HepG2 (cell line): Measurements from ENCODE around the gene FAM83G. TPM values are rescaled to one million over a fixed set of nuclear protein-coding genes. Genes with fewer than 3 reads are reported as not detected.

Source experiments
- HCFC1 ChIP-seq: fragments of 150-350 bp; IDR thresholded peaks from 2 replicates; pipeline ENCODE4 v1.6.1; 2014; ENCODE audit warnings: low read depth, low read length
- HMG20A ChIP-seq: IDR thresholded peaks from 2 replicates; pipeline ENCODE4 v1.6.1; 2016; ENCODE audit warnings: borderline replicate concordance
- MAF1 ChIP-seq: sonication (generic); formaldehyde crosslinking; IDR thresholded peaks from 2 replicates; pipeline ENCODE4 v1.5.0; 2020; ENCODE audit warnings: missing genetic modification reagents, borderline replicate concordance
- NFATC3 ChIP-seq: sonication (generic); formaldehyde crosslinking; IDR thresholded peaks from 2 replicates; pipeline ENCODE4 v1.5.1; 2020; ENCODE audit warnings: mild to moderate bottlenecking, missing genetic modification reagents
- NR2F2 ChIP-seq: IDR thresholded peaks from 2 replicates; pipeline ENCODE4 v1.6.1; 2012; ENCODE audit warnings: low read depth, inconsistent platforms, borderline replicate concordance
- SETDB1 ChIP-seq: sonication (generic); formaldehyde crosslinking; IDR thresholded peaks from 2 replicates; pipeline ENCODE4 v1.5.1; 2020; ENCODE audit warnings: missing genetic modification reagents, mild to moderate bottlenecking, borderline replicate concordance
- SP1 ChIP-seq, 2 experiments: fragments of 450-650 bp in 1 of 2; sonication (generic) in 1 of 2; formaldehyde crosslinking in 1 of 2; IDR thresholded peaks; 2 replicates each; pipeline versions ENCODE4 v1.4.0 to v1.6.1; 2016 to 2020; ENCODE audit warnings: missing genetic modification reagents in 1 of 2
- YY1 ChIP-seq: IDR thresholded peaks from 2 replicates; pipeline ENCODE4 v1.6.1; 2011; ENCODE audit warnings: low read length, low read depth, moderate library complexity, mild to moderate bottlenecking; ENCODE audit not compliant: insufficient read depth, insufficient replicate concordance
- ZNF274 ChIP-seq: sonication (generic); formaldehyde crosslinking; IDR thresholded peaks from 2 replicates; pipeline ENCODE4 v1.5.1; 2020; ENCODE audit warnings: mild to moderate bottlenecking, missing genetic modification reagents
- ZNF766 ChIP-seq: sonication (generic); formaldehyde crosslinking; IDR thresholded peaks from 2 replicates; pipeline ENCODE4 v1.5.0; 2020; ENCODE audit warnings: missing genetic modification reagents, borderline replicate concordance
- polyA plus RNA-seq, 8 experiments: library from polyadenylated mRNA; depleted of rRNA in 3 of 8; stranded (reverse) in 7 of 8; unstranded in 1 of 8; fragments of >200 nt; fragmentation: Illumina TruSeq in 4 of 8; extraction: Trizol in 4 of 8; gene quantifications; 2 replicates each; pipeline versions ENCODE4 v1.2.1 to v1.2.3, GENCODE V29; 2011 to 2016; ENCODE audit warnings: low read depth in 4 of 8, missing spikeins in 1 of 8, mixed read lengths in 1 of 8; ENCODE audit not compliant: insufficient read depth in 1 of 8
- total RNA-seq, 5 experiments: library from RNA; depleted of rRNA; stranded (reverse); fragments of >200 nt; fragmentation: Illumina TruSeq; extraction: Trizol; gene quantifications; 2 replicates each; pipeline ENCODE4 v1.2.3, GENCODE V29; 2016; ENCODE audit warnings: low read depth in 1 of 5
- TF ChIP-seq, protein P1 (sequence below): sonication (generic); formaldehyde crosslinking; IDR thresholded peaks from 2 replicates; pipeline ENCODE4 v1.4.0; 2020; ENCODE audit warnings: missing genetic modification reagents, borderline replicate concordance
- TF ChIP-seq, protein P2 (sequence below): sonication (generic); formaldehyde crosslinking; IDR thresholded peaks from 2 replicates; pipeline ENCODE4 v1.5.1; 2020; ENCODE audit warnings: missing genetic modification reagents, mild to moderate bottlenecking, borderline replicate concordance
- TF ChIP-seq, protein P3 (sequence below): IDR thresholded peaks from 2 replicates; pipeline ENCODE4 v1.6.1; 2018; ENCODE audit warnings: missing genetic modification reagents, mild to moderate bottlenecking, missing compliant biosample characterization
- TF ChIP-seq, protein P4 (sequence below): sonication (generic); formaldehyde crosslinking; IDR thresholded peaks from 2 replicates; pipeline ENCODE4 v1.5.0; 2020; ENCODE audit warnings: missing genetic modification reagents, mild to moderate bottlenecking, borderline replicate concordance
- TF ChIP-seq, protein P5 (sequence below): IDR thresholded peaks from 2 replicates; pipeline ENCODE4 v1.6.1; 2016
- TF ChIP-seq, protein P6 (sequence below): sonication (generic); formaldehyde crosslinking; IDR thresholded peaks from 2 replicates; pipeline ENCODE4 v1.8.1; 2023; ENCODE audit warnings: mild to moderate bottlenecking, moderate library complexity, missing genetic modification reagents
- TF ChIP-seq, protein P7 (sequence below): IDR thresholded peaks from 2 replicates; pipeline ENCODE4 v1.6.1; 2016

Gene FAM83G
- total and polyA plus RNA-seq, 2 of the 13 experiments (the other 11 are each of a cell fraction or from before 2014, with no cell fraction given): 13.7 to 18.6 TPM

DNA sequence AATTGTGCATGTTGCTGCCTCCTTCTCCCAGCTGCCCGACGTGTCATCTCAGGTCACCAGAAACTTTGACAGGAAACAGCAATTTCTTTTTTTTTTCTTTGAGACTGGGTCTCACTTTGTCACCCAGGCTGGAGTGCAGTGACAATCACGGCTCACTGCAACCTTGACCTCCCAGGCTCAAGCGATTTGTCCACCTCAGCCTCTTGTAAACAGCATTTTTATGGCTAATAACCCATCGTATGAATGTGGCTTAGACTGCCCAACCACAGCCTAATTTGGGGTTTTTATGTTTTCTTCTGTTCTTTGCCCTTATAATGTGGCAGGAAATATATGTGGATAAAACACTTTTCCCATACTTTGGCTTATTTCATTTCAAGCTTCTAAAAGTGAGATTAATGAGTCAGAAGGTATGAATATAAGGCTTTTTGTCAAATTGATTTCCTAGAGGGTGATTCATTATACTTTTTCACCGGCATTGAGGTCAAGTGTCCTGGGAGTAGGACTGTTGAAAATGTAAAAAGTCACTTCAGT is 83.6 kb downstream of the FAM83G start (continued):
- TF ChIP-seq, protein P1, sequence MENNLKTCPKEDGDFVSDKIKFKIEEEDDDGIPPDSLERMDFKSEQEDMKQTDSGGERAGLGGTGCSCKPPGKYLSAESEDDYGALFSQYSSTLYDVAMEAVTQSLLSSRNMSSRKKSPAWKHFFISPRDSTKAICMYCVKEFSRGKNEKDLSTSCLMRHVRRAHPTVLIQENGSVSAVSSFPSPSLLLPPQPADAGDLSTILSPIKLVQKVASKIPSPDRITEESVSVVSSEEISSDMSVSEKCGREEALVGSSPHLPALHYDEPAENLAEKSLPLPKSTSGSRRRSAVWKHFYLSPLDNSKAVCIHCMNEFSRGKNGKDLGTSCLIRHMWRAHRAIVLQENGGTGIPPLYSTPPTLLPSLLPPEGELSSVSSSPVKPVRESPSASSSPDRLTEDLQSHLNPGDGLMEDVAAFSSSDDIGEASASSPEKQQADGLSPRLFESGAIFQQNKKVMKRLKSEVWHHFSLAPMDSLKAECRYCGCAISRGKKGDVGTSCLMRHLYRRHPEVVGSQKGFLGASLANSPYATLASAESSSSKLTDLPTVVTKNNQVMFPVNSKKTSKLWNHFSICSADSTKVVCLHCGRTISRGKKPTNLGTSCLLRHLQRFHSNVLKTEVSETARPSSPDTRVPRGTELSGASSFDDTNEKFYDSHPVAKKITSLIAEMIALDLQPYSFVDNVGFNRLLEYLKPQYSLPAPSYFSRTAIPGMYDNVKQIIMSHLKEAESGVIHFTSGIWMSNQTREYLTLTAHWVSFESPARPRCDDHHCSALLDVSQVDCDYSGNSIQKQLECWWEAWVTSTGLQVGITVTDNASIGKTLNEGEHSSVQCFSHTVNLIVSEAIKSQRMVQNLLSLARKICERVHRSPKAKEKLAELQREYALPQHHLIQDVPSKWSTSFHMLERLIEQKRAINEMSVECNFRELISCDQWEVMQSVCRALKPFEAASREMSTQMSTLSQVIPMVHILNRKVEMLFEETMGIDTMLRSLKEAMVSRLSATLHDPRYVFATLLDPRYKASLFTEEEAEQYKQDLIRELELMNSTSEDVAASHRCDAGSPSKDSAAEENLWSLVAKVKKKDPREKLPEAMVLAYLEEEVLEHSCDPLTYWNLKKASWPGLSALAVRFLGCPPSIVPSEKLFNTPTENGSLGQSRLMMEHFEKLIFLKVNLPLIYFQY (CRISPR knock-in tag): no peak
- no peak for TF ChIP-seq SETDB1 (CRISPR knock-in tag)
- TF ChIP-seq, protein P2, sequence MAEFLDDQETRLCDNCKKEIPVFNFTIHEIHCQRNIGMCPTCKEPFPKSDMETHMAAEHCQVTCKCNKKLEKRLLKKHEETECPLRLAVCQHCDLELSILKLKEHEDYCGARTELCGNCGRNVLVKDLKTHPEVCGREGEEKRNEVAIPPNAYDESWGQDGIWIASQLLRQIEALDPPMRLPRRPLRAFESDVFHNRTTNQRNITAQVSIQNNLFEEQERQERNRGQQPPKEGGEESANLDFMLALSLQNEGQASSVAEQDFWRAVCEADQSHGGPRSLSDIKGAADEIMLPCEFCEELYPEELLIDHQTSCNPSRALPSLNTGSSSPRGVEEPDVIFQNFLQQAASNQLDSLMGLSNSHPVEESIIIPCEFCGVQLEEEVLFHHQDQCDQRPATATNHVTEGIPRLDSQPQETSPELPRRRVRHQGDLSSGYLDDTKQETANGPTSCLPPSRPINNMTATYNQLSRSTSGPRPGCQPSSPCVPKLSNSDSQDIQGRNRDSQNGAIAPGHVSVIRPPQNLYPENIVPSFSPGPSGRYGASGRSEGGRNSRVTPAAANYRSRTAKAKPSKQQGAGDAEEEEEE: no peak
- TF ChIP-seq HMG20A (CRISPR knock-in tag): peak; percentile 82; the same call in 1 of the 2 replicates
- TF ChIP-seq, protein P3, sequence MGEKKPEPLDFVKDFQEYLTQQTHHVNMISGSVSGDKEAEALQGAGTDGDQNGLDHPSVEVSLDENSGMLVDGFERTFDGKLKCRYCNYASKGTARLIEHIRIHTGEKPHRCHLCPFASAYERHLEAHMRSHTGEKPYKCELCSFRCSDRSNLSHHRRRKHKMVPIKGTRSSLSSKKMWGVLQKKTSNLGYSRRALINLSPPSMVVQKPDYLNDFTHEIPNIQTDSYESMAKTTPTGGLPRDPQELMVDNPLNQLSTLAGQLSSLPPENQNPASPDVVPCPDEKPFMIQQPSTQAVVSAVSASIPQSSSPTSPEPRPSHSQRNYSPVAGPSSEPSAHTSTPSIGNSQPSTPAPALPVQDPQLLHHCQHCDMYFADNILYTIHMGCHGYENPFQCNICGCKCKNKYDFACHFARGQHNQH (CRISPR knock-in tag): no peak; the same call in 1 of the 2 replicates
- no peak for TF ChIP-seq ZNF766
- TF ChIP-seq, protein P4, sequence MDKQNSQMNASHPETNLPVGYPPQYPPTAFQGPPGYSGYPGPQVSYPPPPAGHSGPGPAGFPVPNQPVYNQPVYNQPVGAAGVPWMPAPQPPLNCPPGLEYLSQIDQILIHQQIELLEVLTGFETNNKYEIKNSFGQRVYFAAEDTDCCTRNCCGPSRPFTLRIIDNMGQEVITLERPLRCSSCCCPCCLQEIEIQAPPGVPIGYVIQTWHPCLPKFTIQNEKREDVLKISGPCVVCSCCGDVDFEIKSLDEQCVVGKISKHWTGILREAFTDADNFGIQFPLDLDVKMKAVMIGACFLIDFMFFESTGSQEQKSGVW: no peak
- TF ChIP-seq SP1 (IDR thresholded peaks at IDR 0.05): no peak
- TF ChIP-seq SP1 (CRISPR knock-in tag; IDR thresholded peaks at IDR 0.05): no peak
- TF ChIP-seq, protein P5, sequence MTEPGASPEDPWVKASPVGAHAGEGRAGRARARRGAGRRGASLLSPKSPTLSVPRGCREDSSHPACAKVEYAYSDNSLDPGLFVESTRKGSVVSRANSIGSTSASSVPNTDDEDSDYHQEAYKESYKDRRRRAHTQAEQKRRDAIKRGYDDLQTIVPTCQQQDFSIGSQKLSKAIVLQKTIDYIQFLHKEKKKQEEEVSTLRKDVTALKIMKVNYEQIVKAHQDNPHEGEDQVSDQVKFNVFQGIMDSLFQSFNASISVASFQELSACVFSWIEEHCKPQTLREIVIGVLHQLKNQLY: no peak
- TF ChIP-seq ZNF274 (CRISPR knock-in tag): no peak
- TF ChIP-seq NFATC3 (CRISPR knock-in tag): no peak
- TF ChIP-seq, protein P6, sequence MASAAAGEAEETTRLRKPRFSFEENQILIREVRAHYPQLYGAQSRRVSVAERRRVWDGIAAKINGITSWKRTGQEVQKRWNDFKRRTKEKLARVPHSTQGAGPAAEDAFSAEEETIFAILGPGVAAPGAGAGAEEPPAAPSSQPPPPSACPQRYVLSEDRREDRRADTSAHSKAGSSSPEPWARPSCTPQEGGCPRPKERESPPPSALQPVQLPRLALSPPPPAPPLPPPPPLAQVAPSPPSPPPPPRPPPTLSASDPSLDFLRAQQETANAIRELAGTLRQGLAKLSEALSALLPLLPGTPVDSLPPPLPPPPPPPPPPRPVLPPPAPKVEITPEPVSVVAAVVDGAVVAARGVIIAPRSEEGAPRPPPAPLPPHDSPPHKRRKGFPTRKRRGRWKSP (CRISPR knock-in tag): no peak
- TF ChIP-seq, protein P7, sequence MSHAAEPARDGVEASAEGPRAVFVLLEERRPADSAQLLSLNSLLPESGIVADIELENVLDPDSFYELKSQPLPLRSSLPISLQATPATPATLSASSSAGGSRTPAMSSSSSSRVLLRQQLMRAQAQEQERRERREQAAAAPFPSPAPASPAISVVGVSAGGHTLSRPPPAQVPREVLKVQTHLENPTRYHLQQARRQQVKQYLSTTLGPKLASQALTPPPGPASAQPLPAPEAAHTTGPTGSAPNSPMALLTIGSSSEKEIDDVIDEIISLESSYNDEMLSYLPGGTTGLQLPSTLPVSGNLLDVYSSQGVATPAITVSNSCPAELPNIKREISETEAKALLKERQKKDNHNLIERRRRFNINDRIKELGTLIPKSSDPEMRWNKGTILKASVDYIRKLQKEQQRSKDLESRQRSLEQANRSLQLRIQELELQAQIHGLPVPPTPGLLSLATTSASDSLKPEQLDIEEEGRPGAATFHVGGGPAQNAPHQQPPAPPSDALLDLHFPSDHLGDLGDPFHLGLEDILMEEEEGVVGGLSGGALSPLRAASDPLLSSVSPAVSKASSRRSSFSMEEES (CRISPR knock-in tag): no peak
- no peak for TF ChIP-seq MAF1
- no peak for TF ChIP-seq HCFC1
- TF ChIP-seq NR2F2: 0 out of 2 replicates have a peak, but pooled peaks have one; percentile 42
- TF ChIP-seq YY1: no peak
